Activated naive CD4-positive, alpha-beta T cell (primary cell): ENCODE results near the gene ACAP1.
A peak's percentile ranks its signal among the peaks of the same experiment; 100 is the strongest.

Experiments
- DNase-seq, 4 experiments: peaks; one replicate each; lab custom pipeline; 2025; lab: John Stamatoyannopoulos, UW

The ACAP1 gene

DNA sequence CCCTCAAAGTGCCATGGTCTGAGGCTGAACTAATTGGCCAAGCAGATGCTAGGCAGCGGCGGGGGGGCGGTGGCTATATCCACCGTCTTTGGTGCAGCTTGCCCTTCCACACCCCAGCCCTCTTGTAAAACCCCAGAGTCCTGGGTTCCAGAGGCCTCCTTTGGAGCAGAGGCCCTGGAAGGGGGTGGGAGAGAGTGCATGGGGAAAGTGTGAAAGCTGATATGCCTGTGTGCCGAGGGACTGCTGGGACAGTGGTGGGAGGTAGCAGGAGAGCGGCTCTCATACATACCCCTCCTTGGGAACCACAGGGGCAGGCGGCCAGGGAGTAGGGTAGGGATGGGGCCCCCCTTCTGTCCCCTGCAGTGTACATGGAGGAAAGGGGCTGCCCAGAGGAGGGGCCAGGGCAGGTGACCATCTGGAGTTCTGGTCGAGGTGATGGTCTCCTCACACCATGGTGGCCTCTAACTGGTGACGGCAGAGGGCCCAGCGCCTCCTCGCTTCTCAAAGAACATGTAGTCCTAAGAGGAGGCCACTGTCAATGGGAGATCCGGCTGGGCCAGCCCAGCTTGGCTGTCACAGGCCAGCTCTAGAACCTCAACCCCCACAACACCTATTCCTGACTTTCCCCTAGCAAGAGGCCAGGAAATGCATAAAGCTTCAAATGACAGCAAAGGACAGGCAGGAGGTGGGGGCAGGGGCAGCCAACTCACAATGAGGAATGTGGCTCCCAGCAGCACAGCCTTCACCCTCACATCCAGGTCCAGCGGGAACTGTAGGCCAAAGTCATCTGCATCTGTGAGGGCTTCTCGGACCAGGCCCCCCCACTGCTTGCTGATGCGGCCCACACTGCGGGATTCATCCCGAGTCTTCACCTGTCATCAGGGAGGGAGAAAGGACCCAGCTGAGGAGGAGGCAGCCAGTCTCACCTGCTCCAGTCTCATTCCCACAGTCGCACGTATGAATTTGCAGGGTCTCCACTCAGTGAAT lies 53.9 kb downstream of the ACAP1 start:
- DNase-seq, result no peak

GRCh38 chr17:7391307-7391706 lies 55.0 kb downstream of the ACAP1 start:
- no peak for DNase-seq

GRCh38 chr17:7392696-7393612 lies 56.6 kb downstream of the ACAP1 start:
- DNase-seq, result no peak

DNA sequence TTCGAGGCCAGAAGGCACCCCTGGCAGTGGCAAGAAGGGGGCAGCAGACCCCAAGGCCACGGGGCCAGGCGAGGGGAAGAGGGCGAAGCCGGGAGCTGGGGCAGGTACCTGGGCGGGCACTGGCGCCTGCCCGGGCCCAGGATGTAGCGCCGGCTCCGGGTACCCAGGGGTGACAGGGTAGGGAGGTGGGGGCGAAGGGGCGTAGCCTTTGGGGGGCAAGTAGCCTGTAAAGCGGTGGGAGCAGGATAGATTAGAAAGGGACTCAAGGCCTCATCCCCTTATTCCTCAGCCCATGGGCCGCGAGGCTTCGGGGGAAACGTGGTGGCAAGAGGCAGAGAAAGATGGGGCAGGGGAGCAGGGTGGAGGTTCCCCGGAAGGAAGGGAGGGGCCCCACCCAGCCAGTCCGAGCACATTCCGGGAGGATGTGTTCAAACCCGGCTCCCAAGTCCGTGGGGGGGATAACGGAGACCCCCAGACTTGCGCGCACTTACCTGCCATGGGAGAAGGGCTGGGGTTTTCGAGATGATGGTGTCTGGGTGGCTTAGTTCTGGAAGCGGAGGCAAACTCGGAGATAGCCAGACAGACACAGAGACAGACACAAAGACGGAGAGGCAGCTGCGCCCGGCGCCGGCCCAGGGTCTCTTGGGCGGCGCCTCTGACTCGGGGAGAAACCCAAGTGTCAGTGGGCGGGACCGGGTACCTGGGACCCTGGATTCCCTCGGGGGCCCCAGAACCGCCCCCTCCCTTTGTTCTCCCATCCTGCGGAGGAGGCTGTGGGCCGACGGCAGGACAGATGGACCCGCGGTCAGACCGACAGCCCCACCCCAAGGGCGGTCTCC lies 57.5 kb downstream of the ACAP1 start:
- DNase-seq, result peak in 2 of 4 experiments; percentile 50 to 71

GRCh38 chr17:7394452-7395191 lies 58.3 kb downstream of the ACAP1 start, which contains the start of gene PLSCR3:
Gene PLSCR3 (minus strand): TSS chr17:7394525. CDS start chr17:7394110, 415 bp downstream.
- peak; percentile 42 to 80 (median 62) for DNase-seq

DNA sequence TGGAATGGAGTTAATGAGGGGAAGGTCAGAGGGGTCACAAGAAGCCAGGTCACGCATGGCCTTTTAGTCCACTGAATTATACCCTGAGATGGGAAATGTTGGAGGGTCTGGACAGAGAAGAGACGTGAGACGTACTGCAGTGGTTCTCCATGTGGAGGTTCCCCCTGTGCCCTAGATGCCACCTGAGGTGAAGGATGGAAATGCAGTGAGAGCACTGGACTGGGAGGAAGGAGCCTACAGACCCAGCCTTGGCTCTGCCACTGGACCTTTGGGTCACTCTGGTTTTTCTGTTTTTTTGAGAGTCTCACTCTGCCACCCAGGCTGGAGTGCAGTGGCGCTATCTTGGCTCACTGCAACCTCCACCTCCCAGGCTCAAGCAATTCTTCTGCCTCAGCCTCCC lies 59.8 kb downstream of the ACAP1 start:
- no peak for DNase-seq

DNA sequence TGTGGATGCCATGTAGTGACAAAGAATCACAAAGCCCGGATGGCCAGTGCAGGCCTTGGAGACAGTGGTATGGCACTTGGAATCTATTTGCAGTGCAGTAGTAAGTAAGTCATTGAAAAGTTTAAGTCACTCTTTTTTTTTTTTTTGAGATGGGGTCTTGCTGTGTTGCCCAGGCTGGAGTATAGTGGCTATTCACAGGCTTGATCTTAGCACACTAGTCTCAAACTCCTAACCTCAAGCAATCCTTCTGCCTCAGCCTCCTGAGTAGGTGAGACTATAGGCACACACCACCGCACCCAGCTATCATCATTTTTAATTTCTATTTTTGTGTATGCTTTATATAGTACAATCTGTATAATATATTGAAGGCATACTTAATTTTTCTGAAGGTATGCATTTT lies 62.3 kb downstream of the ACAP1 start:
- DNase-seq, result no peak
